PFSK-1 (cell line): ENCODE data around the gene DDN.

ENCODE experiments used
- POLR2AphosphoS5 ChIP-seq: IDR thresholded peaks from 2 replicates; pipeline ENCODE4 v1.6.1; 2012; ENCODE audit warnings: low read depth, mild to moderate bottlenecking, control low read depth, low read length, moderate library complexity
- REST ChIP-seq, 2 experiments: IDR thresholded peaks; 2 replicates each; pipeline versions ENCODE4 v1.6.1 to v1.8.0; 2011 to 2012; ENCODE audit warnings: low read depth in 2 of 2, low read length in 2 of 2, control low read depth in 1 of 2, inconsistent platforms in 1 of 2, mild to moderate bottlenecking in 1 of 2, moderate library complexity in 1 of 2; ENCODE audit not compliant: insufficient read depth in 1 of 2
- TAF1 ChIP-seq: IDR thresholded peaks from 2 replicates; pipeline ENCODE4 v1.6.1; 2012; ENCODE audit warnings: low read length, control low read depth, borderline replicate concordance; ENCODE audit not compliant: insufficient read depth

GRCh38 chr12:48946205-48946604, 53.0 kb downstream of the DDN start:
- no peak for TF ChIP-seq REST (IDR thresholded peaks at IDR 0.05; ENCODE audit: insufficient read depth in 1 of 2, low read depth in 2 of 2, low read length in 2 of 2)
- TF ChIP-seq POLR2AphosphoS5, result no peak
- TF ChIP-seq TAF1, result no peak
